ENCODE results near the gene MRPS16.
"Not testable (repeated sequence)": the region's sequence is repeated elsewhere in the genome, so short reads cannot be mapped to it uniquely, and the experiment has no call there.

MRPS16 gene

GRCh38 chr10:73261362-73261995 is 9.0 kb upstream of the MRPS16 start:
- no peaks in the 10 kb centered on the region for H3K36me3 Mint-ChIP-seq (ENCODE audit: low read depth)
- no peaks in the 10 kb centered on the region for H3K4me1 Mint-ChIP-seq
- H3K9me3 Mint-ChIP-seq, result peaks cover 22% of the 10 kb centered on the region
- H3K27me3 Mint-ChIP-seq (ENCODE audit: low read depth, poor library complexity), result peaks cover 8% of the 10 kb centered on the region
- no peak for DNase-seq
- no peak for TF ChIP-seq CTCF (IDR thresholded peaks at IDR 0.05)
- no peak overlapping the region for H3K4me3 Mint-ChIP-seq
- no peak overlapping the region for H3K27ac Mint-ChIP-seq

DNA sequence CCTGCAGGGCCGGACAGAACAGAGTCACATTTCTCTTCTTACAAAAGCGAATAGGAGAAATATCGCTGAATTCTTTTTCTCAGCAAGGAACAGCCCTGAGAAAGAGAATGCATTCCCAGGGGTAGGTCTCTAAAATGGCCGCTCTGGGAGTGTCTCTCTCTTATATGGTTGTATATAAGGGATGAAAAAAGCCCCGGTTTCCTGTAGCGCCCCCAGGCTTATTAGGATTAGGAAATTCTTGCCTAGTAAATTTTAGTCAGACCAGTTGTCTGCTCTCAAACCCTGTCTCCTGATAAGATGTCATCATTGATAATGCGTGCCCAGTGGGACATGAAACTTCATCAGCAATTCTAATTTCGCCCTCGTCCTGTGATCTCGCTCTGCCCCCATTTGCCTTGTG is 6.2 kb upstream of the MRPS16 start:
- not testable (repeated sequence) for H3K27ac Mint-ChIP-seq; H3K4me3 Mint-ChIP-seq; H3K36me3 Mint-ChIP-seq (ENCODE audit: low read depth); H3K4me1 Mint-ChIP-seq; H3K27me3 Mint-ChIP-seq (ENCODE audit: low read depth, poor library complexity)
- peaks cover 22% of the 10 kb centered on the region for H3K9me3 Mint-ChIP-seq
- peak; percentile 15 for DNase-seq

GRCh38 chr10:73253225-73253555 is 746 bp upstream of the MRPS16 start:
- Mint-ChIP-seq H3K4me3 (peak overlapping the region; percentile 99), H3K36me3 (ENCODE audit: low read depth) (peaks cover 24% of the 10 kb centered on the region), H3K9me3 (peaks cover 6% of the 10 kb centered on the region), H3K4me1 (peaks cover 37% of the 10 kb centered on the region), H3K27ac (peak overlapping the region; percentile 99), H3K27me3 (ENCODE audit: low read depth, poor library complexity) (no peaks in the 10 kb centered on the region)
- no peak for TF ChIP-seq CTCF (IDR thresholded peaks at IDR 0.05)
- no peak for DNase-seq

DNA sequence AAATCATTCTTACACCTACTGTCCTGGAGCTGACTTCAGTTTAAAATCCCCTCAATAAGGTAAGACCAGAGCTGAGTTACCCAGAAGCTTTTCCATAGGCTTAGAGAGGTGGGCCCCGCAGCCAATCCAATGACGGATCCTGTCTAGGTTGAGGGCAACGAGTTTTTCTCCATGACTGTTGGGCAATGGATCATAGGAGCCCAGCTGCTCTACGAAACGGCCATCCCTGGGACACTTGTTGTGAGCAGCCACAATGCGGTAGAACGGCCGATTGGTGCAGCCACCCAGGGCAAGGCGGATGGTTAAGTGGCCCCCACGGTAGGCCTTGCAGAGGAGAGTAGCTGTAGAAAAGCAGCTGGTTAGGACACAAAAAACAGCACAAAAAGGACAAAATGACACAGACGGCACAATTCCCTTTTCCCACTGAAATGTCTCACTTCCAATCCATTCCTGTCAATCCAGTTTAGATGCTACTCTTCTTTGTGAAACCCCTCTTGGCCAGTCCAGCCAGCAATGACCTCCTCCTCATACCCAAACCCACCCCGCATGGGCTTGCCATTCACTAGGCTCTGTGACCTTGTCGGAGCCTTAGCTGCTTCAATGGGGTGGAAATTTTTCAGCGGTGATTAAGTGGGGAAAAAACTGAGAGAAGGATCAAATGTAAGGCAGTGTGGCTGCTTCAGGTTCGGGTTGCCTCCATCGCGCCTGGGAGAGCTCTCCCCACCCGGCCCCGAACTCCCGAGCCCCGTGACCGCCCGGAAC is 580 bp downstream of the MRPS16 start:
- Mint-ChIP-seq H3K4me1 (peaks cover 48% of the 10 kb centered on the region), H3K36me3 (ENCODE audit: low read depth) (peaks cover 26% of the 10 kb centered on the region), H3K4me3 (peak overlapping the region; percentile 99), H3K9me3 (no peaks in the 10 kb centered on the region), H3K27me3 (ENCODE audit: low read depth, poor library complexity) (no peaks in the 10 kb centered on the region), H3K27ac (peak overlapping the region; percentile 99)
- TF ChIP-seq CTCF (IDR thresholded peaks at IDR 0.05), result no peak
- no peak for DNase-seq

- Mint-ChIP-seq H3K9me3 (no peaks in the 10 kb centered on the region), H3K4me3 (peak overlapping the region; percentile 97), H3K27me3 (ENCODE audit: low read depth, poor library complexity) (no peaks in the 10 kb centered on the region), H3K4me1 (peaks cover 64% of the 10 kb centered on the region), H3K27ac (peak overlapping the region; percentile 99), H3K36me3 (ENCODE audit: low read depth) (peaks cover 51% of the 10 kb centered on the region)
- no peak for TF ChIP-seq CTCF (IDR thresholded peaks at IDR 0.05)
- no peak for DNase-seq
Measured at GRCh38 chr10:73248259-73248724, 4.2 kb downstream of the MRPS16 start.

GRCh38 chr10:73247509-73248258 is 4.8 kb downstream of the MRPS16 start:
- peaks cover 65% of the 10 kb centered on the region for H3K4me1 Mint-ChIP-seq
- H3K27me3 Mint-ChIP-seq (ENCODE audit: low read depth, poor library complexity), result no peaks in the 10 kb centered on the region
- H3K27ac Mint-ChIP-seq, result peak overlapping the region; percentile 99
- TF ChIP-seq CTCF (IDR thresholded peaks at IDR 0.05), result no peak
- DNase-seq, result no peak
- peaks cover 57% of the 10 kb centered on the region for H3K36me3 Mint-ChIP-seq (ENCODE audit: low read depth)
- peak overlapping the region; percentile 97 for H3K4me3 Mint-ChIP-seq
- H3K9me3 Mint-ChIP-seq, result no peaks in the 10 kb centered on the region
